NT2/D1 (cell line): ENCODE results near the gene MAGI1.

Experiments
- YY1 ChIP-seq: IDR thresholded peaks from 2 replicates; pipeline ENCODE4 v1.6.1; 2011; ENCODE audit not compliant: insufficient read length, insufficient read depth
- ZNF274 ChIP-seq: IDR thresholded peaks from 2 replicates; pipeline ENCODE4 v1.6.1; 2011; ENCODE audit warnings: mild to moderate bottlenecking, low read depth, low read length

DNA sequence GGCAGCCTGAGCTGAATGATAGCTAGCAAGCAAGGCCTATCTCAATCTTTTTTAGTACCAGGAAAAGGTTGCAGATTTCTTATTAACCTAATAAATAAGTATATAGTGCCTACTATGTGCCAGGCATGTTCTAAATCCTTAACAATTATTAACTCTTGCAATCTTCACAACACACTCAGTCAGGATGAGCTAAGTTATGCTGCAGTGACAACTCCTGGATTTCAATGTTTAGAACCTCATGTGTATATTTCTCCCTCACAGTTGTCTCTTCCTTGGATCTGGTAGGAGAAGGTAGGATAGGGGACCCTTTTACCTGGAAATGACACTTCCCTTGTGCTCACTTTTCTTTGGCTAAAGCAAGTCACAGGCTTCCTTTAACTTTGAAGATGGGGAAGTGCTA lies 39.3 kb upstream of the MAGI1 start:
- TF ChIP-seq YY1 (no peak), ZNF274 (no peak)
